ENCODE data around the gene CYGB.
A peak's percentile ranks its signal among the peaks of the same experiment; 100 is the strongest.
"Not testable (repeated sequence)": the region's sequence is repeated elsewhere in the genome, so short reads cannot be mapped to it uniquely, and the experiment has no call there.

Gene CYGB

GRCh38 chr17:76521262-76521661, 16.2 kb downstream of the CYGB start:
- Histone ChIP-seq H3K27me3 (ENCODE audit: control insufficient read depth, insufficient read depth, low read length) (peaks cover 12% of the 10 kb centered on the region), H3K36me3 (ENCODE audit: control insufficient read depth, insufficient read depth, low read length) (no peaks in the 10 kb centered on the region), H3K4me1 (ENCODE audit: control insufficient read depth, insufficient read depth, low read length) (peaks cover 18% of the 10 kb centered on the region), H3K4me3 (ENCODE audit: low read length) (no peak overlapping the region), H3K9ac (ENCODE audit: low read length) (no peak overlapping the region), H3K9me3 (ENCODE audit: control insufficient read depth, low read length) (no peaks in the 10 kb centered on the region)

- H3K9ac ChIP-seq (ENCODE audit: low read length): no peak overlapping the region
- no peaks in the 10 kb centered on the region for H3K36me3 ChIP-seq (ENCODE audit: control insufficient read depth, insufficient read depth, low read length)
- no peaks in the 10 kb centered on the region for H3K9me3 ChIP-seq (ENCODE audit: control insufficient read depth, low read length)
- H3K27me3 ChIP-seq (ENCODE audit: control insufficient read depth, insufficient read depth, low read length): peaks cover 12% of the 10 kb centered on the region
- H3K4me1 ChIP-seq (ENCODE audit: control insufficient read depth, insufficient read depth, low read length): peaks cover 12% of the 10 kb centered on the region
- H3K4me3 ChIP-seq (ENCODE audit: low read length): no peak overlapping the region
These were observed 18.2 kb downstream of the CYGB start for GRCh38 chr17:76519048-76519966.

- Histone ChIP-seq H3K4me3 (ENCODE audit: low read length) (no peak overlapping the region), H3K36me3 (ENCODE audit: control insufficient read depth, insufficient read depth, low read length) (no peaks in the 10 kb centered on the region), H3K9me3 (ENCODE audit: control insufficient read depth, low read length) (no peaks in the 10 kb centered on the region), H3K9ac (ENCODE audit: low read length) (no peak overlapping the region), H3K27me3 (ENCODE audit: control insufficient read depth, insufficient read depth, low read length) (peaks cover 6% of the 10 kb centered on the region), H3K4me1 (ENCODE audit: control insufficient read depth, insufficient read depth, low read length) (peaks cover 4% of the 10 kb centered on the region)
These were observed 19.9 kb downstream of the CYGB start for GRCh38 chr17:76517638-76518038.

GRCh38 chr17:76515274-76515949, 22.1 kb downstream of the CYGB start:
- H3K4me1 ChIP-seq (ENCODE audit: control insufficient read depth, insufficient read depth, low read length): peaks cover 4% of the 10 kb centered on the region
- H3K27me3 ChIP-seq (ENCODE audit: control insufficient read depth, insufficient read depth, low read length): no peaks in the 10 kb centered on the region
- peak overlapping the region; percentile 43 for H3K9ac ChIP-seq (ENCODE audit: low read length)
- H3K36me3 ChIP-seq (ENCODE audit: control insufficient read depth, insufficient read depth, low read length): no peaks in the 10 kb centered on the region
- H3K4me3 ChIP-seq (ENCODE audit: low read length): no peak overlapping the region
- no peaks in the 10 kb centered on the region for H3K9me3 ChIP-seq (ENCODE audit: control insufficient read depth, low read length)

DNA sequence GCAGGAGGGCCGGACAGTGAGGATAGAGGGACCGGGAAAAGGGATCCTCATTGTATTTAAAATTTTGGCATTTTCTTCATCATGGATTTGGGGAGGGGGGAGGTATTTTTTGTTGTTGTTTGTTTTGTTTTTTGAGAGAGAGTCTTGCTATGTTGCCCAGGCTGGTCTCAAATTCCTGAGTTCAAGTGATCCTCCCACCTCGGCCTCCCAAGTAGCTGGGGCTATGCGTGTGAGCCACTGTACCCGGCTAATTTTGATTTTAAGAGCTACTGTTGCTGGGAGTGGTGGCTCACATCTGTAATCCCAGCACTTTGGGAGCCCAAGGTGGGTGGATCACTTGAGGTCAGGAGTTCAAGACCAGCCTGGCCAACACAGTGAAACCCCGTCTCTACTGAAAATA, 23.2 kb downstream of the CYGB start:
- not testable (repeated sequence) for H3K9me3 ChIP-seq (ENCODE audit: control insufficient read depth, low read length); H3K4me3 ChIP-seq (ENCODE audit: low read length); H3K36me3 ChIP-seq (ENCODE audit: control insufficient read depth, insufficient read depth, low read length); H3K27me3 ChIP-seq (ENCODE audit: control insufficient read depth, insufficient read depth, low read length); H3K4me1 ChIP-seq (ENCODE audit: control insufficient read depth, insufficient read depth, low read length); H3K9ac ChIP-seq (ENCODE audit: low read length)

GRCh38 chr17:76513306-76513692, 24.2 kb downstream of the CYGB start:
- H3K4me1 ChIP-seq (ENCODE audit: control insufficient read depth, insufficient read depth, low read length): peaks cover 4% of the 10 kb centered on the region
- no peaks in the 10 kb centered on the region for H3K27me3 ChIP-seq (ENCODE audit: control insufficient read depth, insufficient read depth, low read length)
- no peak overlapping the region for H3K9ac ChIP-seq (ENCODE audit: low read length)
- no peak overlapping the region for H3K4me3 ChIP-seq (ENCODE audit: low read length)
- no peaks in the 10 kb centered on the region for H3K9me3 ChIP-seq (ENCODE audit: control insufficient read depth, low read length)
- H3K36me3 ChIP-seq (ENCODE audit: control insufficient read depth, insufficient read depth, low read length): no peaks in the 10 kb centered on the region

DNA sequence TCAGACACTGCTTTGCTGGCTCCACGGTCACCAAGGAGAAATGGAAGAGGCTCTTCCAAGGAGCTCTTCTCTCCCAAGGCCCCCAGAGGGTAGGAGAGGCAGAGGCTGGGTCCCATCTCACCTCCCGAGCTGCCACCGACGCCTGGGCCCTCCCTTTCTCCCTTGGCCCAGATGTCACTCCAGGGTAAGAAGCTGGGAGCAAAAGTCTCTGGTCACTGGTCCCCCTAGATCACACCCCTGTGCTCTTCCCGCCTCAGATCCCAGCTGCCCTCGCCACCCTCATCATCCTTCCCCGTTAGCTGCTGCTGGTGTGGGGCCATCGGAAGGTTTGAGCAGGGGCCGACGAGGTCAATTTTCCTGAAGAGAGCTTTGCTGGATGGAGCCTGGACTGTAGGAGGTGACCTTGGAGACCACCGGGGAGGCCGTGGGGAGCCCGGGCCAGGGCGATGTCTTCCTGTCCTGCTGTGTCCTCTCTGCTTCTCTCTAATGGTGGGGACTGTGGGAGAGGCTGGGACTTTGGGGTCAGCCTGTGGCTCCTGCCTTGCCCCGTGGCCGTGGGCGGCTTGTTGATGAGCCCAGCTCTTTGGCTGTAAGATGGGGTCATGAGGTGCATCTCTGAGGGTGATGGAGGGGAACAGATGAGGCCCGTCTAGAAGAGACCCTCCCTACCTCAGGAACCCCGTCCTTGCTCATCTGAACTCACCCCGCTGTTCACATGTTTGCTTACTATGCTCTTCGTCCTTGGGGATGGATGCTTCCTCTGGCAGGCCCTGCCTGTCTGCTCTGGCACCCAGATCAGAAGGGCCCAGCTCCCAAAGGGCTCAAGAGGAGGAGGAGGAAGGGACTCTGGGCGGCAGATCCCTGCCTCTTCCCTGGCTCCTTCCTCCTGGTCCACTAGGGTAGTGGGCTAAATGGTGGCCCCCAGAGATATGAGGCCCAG, 24.9 kb downstream of the CYGB start:
- no peaks in the 10 kb centered on the region for H3K9me3 ChIP-seq (ENCODE audit: control insufficient read depth, low read length)
- no peaks in the 10 kb centered on the region for H3K36me3 ChIP-seq (ENCODE audit: control insufficient read depth, insufficient read depth, low read length)
- no peaks in the 10 kb centered on the region for H3K27me3 ChIP-seq (ENCODE audit: control insufficient read depth, insufficient read depth, low read length)
- peaks cover 4% of the 10 kb centered on the region for H3K4me1 ChIP-seq (ENCODE audit: control insufficient read depth, insufficient read depth, low read length)
- H3K9ac ChIP-seq (ENCODE audit: low read length): no peak overlapping the region
- H3K4me3 ChIP-seq (ENCODE audit: low read length): no peak overlapping the region

- H3K9me3 ChIP-seq (ENCODE audit: control insufficient read depth, low read length): no peaks in the 10 kb centered on the region
- H3K4me3 ChIP-seq (ENCODE audit: low read length): no peak overlapping the region
- H3K27me3 ChIP-seq (ENCODE audit: control insufficient read depth, insufficient read depth, low read length): no peaks in the 10 kb centered on the region
- peaks cover 4% of the 10 kb centered on the region for H3K4me1 ChIP-seq (ENCODE audit: control insufficient read depth, insufficient read depth, low read length)
- H3K9ac ChIP-seq (ENCODE audit: low read length): no peak overlapping the region
- no peaks in the 10 kb centered on the region for H3K36me3 ChIP-seq (ENCODE audit: control insufficient read depth, insufficient read depth, low read length)
These were observed 25.7 kb downstream of the CYGB start for GRCh38 chr17:76511668-76512365.

- H3K27me3 ChIP-seq (ENCODE audit: control insufficient read depth, insufficient read depth, low read length): peaks cover 4% of the 10 kb centered on the region
- H3K9me3 ChIP-seq (ENCODE audit: control insufficient read depth, low read length): no peaks in the 10 kb centered on the region
- no peaks in the 10 kb centered on the region for H3K36me3 ChIP-seq (ENCODE audit: control insufficient read depth, insufficient read depth, low read length)
- H3K4me1 ChIP-seq (ENCODE audit: control insufficient read depth, insufficient read depth, low read length): peaks cover 8% of the 10 kb centered on the region
- no peak overlapping the region for H3K9ac ChIP-seq (ENCODE audit: low read length)
- H3K4me3 ChIP-seq (ENCODE audit: low read length): no peak overlapping the region
These were observed 26.7 kb downstream of the CYGB start for GRCh38 chr17:76510831-76511244.

DNA sequence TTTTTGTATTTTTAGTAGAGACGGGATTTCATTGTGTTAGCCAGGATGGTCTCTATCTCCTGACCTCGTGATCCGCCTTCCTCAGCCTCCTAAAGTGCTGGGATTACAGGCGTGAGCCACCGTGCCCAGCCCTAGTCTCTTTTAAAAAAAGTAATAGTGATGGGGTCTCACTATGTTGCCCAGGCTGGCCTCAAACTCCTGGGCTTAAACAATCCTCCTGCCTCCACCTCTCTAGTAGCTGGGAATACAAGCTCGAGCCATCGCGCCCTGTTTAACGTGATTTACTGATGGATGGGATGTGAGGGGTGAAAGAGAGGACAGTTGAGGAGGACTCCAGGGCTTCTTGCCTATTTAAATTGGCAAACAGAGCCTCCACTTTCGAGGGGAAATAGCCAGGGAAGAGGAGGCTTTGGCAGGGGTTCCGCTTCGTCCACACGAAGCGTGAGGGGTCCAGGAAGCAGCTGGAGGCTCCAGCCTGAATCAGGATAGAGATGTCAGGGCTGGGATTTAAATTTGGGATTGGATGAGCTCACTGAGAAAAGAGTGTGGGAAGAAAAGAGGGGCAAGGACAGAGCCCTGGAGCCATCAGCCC, 28.9 kb downstream of the CYGB start:
- H3K4me1 ChIP-seq (ENCODE audit: control insufficient read depth, insufficient read depth, low read length); H3K36me3 ChIP-seq (ENCODE audit: control insufficient read depth, insufficient read depth, low read length); H3K9me3 ChIP-seq (ENCODE audit: control insufficient read depth, low read length); H3K27me3 ChIP-seq (ENCODE audit: control insufficient read depth, insufficient read depth, low read length); H3K4me3 ChIP-seq (ENCODE audit: low read length); H3K9ac ChIP-seq (ENCODE audit: low read length): not testable (repeated sequence)

Data from mucosa of stomach (tissue), 1 donor.